ENCODE data around the gene KLHL6. TPM values are rescaled to one million over a fixed set of nuclear protein-coding genes. Genes with fewer than 3 reads are reported as not detected.

KLHL6 gene
- total and polyA plus RNA-seq, 10 of the 15 experiments (the other 5 are each of a cell fraction or from before 2014, with no cell fraction given), result 4.0 to 91.8 (median 24.4) TPM

DNA sequence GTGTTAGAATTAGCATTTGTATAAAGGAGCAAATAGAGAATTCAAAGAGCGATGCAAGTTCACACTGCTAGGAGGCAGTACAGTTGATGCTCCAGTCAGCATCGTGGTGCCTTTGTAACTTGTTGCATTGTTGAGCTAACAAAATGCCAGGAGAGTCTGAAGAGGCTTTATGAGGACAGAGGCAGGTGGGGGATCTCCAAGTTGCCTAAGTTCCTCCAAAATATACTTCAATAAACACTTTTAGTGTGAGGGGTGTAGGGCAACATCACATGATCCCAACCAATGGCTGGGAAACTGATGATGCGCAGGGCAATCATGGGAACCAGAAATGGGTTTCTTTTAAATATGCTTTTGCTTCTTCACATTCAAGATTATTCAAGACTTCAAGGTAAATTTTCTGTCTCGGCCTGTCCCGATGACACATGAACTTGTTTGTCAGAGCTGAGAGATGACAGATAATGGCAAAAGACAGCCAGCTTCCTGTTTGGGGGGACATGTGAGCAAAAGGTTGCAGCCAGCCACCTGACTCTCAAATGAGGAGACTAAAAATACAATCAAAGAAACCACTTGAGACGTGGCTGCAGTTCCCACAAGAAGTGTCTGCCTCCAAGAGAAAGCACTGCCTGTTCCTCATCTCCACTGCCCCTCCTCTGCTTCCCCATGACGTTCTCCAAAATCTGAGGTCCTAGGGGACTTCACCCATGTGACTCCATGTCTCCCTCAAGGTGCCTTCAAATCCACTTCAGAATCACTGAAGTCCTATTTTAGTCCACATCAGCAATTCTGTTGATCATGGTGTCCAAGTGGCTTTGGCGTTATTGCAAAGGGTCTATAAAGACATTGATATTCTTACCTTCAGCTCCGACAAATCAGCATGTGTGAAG, 39.3 kb downstream of the KLHL6 start (continued):
- TF ChIP-seq STAT3 (IDR thresholded peaks at IDR 0.05; ENCODE audit: low read depth, low read length), result no peak
- TF ChIP-seq, protein P1, sequence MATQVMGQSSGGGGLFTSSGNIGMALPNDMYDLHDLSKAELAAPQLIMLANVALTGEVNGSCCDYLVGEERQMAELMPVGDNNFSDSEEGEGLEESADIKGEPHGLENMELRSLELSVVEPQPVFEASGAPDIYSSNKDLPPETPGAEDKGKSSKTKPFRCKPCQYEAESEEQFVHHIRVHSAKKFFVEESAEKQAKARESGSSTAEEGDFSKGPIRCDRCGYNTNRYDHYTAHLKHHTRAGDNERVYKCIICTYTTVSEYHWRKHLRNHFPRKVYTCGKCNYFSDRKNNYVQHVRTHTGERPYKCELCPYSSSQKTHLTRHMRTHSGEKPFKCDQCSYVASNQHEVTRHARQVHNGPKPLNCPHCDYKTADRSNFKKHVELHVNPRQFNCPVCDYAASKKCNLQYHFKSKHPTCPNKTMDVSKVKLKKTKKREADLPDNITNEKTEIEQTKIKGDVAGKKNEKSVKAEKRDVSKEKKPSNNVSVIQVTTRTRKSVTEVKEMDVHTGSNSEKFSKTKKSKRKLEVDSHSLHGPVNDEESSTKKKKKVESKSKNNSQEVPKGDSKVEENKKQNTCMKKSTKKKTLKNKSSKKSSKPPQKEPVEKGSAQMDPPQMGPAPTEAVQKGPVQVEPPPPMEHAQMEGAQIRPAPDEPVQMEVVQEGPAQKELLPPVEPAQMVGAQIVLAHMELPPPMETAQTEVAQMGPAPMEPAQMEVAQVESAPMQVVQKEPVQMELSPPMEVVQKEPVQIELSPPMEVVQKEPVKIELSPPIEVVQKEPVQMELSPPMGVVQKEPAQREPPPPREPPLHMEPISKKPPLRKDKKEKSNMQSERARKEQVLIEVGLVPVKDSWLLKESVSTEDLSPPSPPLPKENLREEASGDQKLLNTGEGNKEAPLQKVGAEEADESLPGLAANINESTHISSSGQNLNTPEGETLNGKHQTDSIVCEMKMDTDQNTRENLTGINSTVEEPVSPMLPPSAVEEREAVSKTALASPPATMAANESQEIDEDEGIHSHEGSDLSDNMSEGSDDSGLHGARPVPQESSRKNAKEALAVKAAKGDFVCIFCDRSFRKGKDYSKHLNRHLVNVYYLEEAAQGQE (IDR thresholded peaks at IDR 0.05; ENCODE audit: low read depth, low read length), result no peak
- TF ChIP-seq EED (IDR thresholded peaks at IDR 0.05; ENCODE audit: low read depth), result peak; percentile 63; the same call in 1 of the 2 replicates
- TF ChIP-seq IKZF2 (IDR thresholded peaks at IDR 0.05), result peak; percentile 87 to 88; a peak in 2 of 4 replicates
- TF ChIP-seq JUNB (IDR thresholded peaks at IDR 0.05), result no peak
- no peak for TF ChIP-seq RFX5 (IDR thresholded peaks at IDR 0.05; ENCODE audit: low read depth, low read length)
- peak in 1 of 2 experiments; percentile 91; a peak in 2 of 4 replicates for TF ChIP-seq EP300 (IDR thresholded peaks at IDR 0.05; ENCODE audit: borderline replicate concordance in 1 of 2, control insufficient read depth in 1 of 2, low read depth in 2 of 2, low read length in 2 of 2)
- TF ChIP-seq POLR2AphosphoS5 (IDR thresholded peaks at IDR 0.05; ENCODE audit: low read length), result peak; percentile 76; the same call in 1 of the 2 replicates
- TF ChIP-seq RCOR1 (conservative IDR thresholded peaks at IDR 0.05; ENCODE audit: low read depth, low read length), result peak; percentile 13; the same call in 1 of the 2 replicates
- peak; percentile 32 for TF ChIP-seq RAD21 (IDR thresholded peaks at IDR 0.05; ENCODE audit: insufficient read depth, low read depth, low read length)
- TF ChIP-seq, protein P2, sequence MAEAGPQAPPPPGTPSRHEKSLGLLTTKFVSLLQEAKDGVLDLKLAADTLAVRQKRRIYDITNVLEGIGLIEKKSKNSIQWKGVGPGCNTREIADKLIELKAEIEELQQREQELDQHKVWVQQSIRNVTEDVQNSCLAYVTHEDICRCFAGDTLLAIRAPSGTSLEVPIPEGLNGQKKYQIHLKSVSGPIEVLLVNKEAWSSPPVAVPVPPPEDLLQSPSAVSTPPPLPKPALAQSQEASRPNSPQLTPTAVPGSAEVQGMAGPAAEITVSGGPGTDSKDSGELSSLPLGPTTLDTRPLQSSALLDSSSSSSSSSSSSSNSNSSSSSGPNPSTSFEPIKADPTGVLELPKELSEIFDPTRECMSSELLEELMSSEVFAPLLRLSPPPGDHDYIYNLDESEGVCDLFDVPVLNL (IDR thresholded peaks at IDR 0.05; ENCODE audit: low read depth, low read length), result no peak
- TF ChIP-seq IRF4 (IDR thresholded peaks at IDR 0.05; ENCODE audit: low read depth, low read length), result 0 out of 2 replicates have a peak, but pooled peaks have one; percentile 54
- TF ChIP-seq NFIC (IDR thresholded peaks at IDR 0.05; ENCODE audit: low read depth, low read length), result peak; percentile 87
- TF ChIP-seq SUZ12 (IDR thresholded peaks at IDR 0.05; ENCODE audit: unreplicated experiment), result no peak
- TF ChIP-seq, protein P3, sequence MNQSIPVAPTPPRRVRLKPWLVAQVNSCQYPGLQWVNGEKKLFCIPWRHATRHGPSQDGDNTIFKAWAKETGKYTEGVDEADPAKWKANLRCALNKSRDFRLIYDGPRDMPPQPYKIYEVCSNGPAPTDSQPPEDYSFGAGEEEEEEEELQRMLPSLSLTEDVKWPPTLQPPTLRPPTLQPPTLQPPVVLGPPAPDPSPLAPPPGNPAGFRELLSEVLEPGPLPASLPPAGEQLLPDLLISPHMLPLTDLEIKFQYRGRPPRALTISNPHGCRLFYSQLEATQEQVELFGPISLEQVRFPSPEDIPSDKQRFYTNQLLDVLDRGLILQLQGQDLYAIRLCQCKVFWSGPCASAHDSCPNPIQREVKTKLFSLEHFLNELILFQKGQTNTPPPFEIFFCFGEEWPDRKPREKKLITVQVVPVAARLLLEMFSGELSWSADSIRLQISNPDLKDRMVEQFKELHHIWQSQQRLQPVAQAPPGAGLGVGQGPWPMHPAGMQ (IDR thresholded peaks at IDR 0.05; ENCODE audit: borderline replicate concordance), result no peak
- TF ChIP-seq MEF2B (IDR thresholded peaks at IDR 0.05; ENCODE audit: partially characterized antibody, poor library complexity, severe bottlenecking), result peak; percentile 96
- TF ChIP-seq RAD51 (IDR thresholded peaks at IDR 0.05), result peak; percentile 96
- TF ChIP-seq DPF2 (IDR thresholded peaks at IDR 0.05), result peak; percentile 65; the same call in 1 of the 2 replicates
- peak; percentile 65; the same call in 1 of the 2 replicates for TF ChIP-seq CBFB (IDR thresholded peaks at IDR 0.05; ENCODE audit: low read depth)
- no peak for TF ChIP-seq CEBPB (IDR thresholded peaks at IDR 0.05; ENCODE audit: borderline replicate concordance in 1 of 2, low read depth in 2 of 2, low read length in 2 of 2)
- TF ChIP-seq, protein P4, sequence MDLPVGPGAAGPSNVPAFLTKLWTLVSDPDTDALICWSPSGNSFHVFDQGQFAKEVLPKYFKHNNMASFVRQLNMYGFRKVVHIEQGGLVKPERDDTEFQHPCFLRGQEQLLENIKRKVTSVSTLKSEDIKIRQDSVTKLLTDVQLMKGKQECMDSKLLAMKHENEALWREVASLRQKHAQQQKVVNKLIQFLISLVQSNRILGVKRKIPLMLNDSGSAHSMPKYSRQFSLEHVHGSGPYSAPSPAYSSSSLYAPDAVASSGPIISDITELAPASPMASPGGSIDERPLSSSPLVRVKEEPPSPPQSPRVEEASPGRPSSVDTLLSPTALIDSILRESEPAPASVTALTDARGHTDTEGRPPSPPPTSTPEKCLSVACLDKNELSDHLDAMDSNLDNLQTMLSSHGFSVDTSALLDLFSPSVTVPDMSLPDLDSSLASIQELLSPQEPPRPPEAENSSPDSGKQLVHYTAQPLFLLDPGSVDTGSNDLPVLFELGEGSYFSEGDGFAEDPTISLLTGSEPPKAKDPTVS (IDR thresholded peaks at IDR 0.05; ENCODE audit: low read depth, low read length), result no peak
- TF ChIP-seq LARP7 (IDR thresholded peaks at IDR 0.05), result no peak
- TF ChIP-seq BMI1 (IDR thresholded peaks at IDR 0.05; ENCODE audit: borderline replicate concordance), result no peak
